ENCODE results near the gene TRIM34. TPM values are rescaled to one million over a fixed set of nuclear protein-coding genes. Genes with fewer than 3 reads are reported as not detected.

Gene TRIM34
- total RNA-seq, 4 donors from 2014 or later: 3.8 to 9.2 (median 4.5) TPM

DNA sequence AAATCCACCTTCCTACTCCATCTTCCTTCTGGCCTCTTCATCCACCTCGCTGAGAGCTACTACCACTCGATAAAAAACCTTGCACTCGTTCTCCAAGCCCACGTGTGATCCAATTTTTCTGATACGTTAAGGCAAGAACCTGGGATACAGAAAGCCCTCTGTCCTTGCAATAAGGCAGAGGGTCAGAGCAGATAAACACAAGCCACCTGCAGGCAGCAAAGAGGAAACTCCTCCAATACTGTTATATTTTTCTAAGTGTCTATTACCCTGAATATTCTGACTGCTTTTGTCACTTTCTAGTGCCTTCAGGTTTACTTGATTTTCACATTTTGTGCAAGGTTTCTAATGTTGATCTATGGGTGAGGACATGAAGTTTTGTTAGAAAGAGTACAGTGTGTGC is 33.5 kb downstream of the TRIM34 start:
- ATAC-seq: no peak
- Histone ChIP-seq H3K4me1 (no peaks in the 10 kb centered on the region), H3K4me3 (no peak overlapping the region), H3K36me3 (peaks cover 0 to 20% of the 10 kb centered on the region in 2 donors), H3K27ac (no peak overlapping the region), H3K9me3 (no peaks in the 10 kb centered on the region), H3K27me3 (no peaks in the 10 kb centered on the region)
- 80 to 92% methylated on average over 4 to 5 of the region's 5 CpGs for WGBS, 2 donors (ENCODE audit: low coverage in 1 of 2)
- TF ChIP-seq POLR2A (IDR thresholded peaks at IDR 0.05) (no peak), CTCF (IDR thresholded peaks at IDR 0.05) (no peak), EP300 (IDR thresholded peaks at IDR 0.05) (no peak), POLR2AphosphoS5 (IDR thresholded peaks at IDR 0.05) (no peak)

- ATAC-seq: no peak
- TF ChIP-seq EP300 (IDR thresholded peaks at IDR 0.05) (no peak), POLR2AphosphoS5 (IDR thresholded peaks at IDR 0.05) (no peak), CTCF (IDR thresholded peaks at IDR 0.05) (no peak), POLR2A (IDR thresholded peaks at IDR 0.05) (no peak)
- no peaks in the 10 kb centered on the region for H3K4me1 ChIP-seq
- 88 to 94% methylated on average over 2 of the region's 2 CpGs for WGBS, 2 donors (ENCODE audit: low coverage in 1 of 2)
- H3K9me3 ChIP-seq: no peaks in the 10 kb centered on the region
- H3K36me3 ChIP-seq: peaks cover 0 to 71% of the 10 kb centered on the region in 2 donors
- H3K27ac ChIP-seq: no peak overlapping the region
- H3K27me3 ChIP-seq: no peaks in the 10 kb centered on the region
- H3K4me3 ChIP-seq: no peak overlapping the region
Measured at GRCh38 chr11:5663511-5663910, 38.7 kb downstream of the TRIM34 start.

GRCh38 chr11:5665051-5665570 is 40.3 kb downstream of the TRIM34 start:
- Histone ChIP-seq H3K36me3 (peaks cover 3 to 86% of the 10 kb centered on the region in 2 donors), H3K4me1 (no peaks in the 10 kb centered on the region), H3K27ac (no peak overlapping the region), H3K27me3 (no peaks in the 10 kb centered on the region), H3K9me3 (no peaks in the 10 kb centered on the region), H3K4me3 (no peak overlapping the region)
- no peak for ATAC-seq
- WGBS, 2 donors (ENCODE audit: low coverage in 1 of 2): 82 to 83% methylated on average over 3 to 4 of the region's 4 CpGs
- TF ChIP-seq CTCF (IDR thresholded peaks at IDR 0.05) (no peak), EP300 (IDR thresholded peaks at IDR 0.05) (no peak), POLR2A (IDR thresholded peaks at IDR 0.05) (no peak), POLR2AphosphoS5 (IDR thresholded peaks at IDR 0.05) (no peak)

DNA sequence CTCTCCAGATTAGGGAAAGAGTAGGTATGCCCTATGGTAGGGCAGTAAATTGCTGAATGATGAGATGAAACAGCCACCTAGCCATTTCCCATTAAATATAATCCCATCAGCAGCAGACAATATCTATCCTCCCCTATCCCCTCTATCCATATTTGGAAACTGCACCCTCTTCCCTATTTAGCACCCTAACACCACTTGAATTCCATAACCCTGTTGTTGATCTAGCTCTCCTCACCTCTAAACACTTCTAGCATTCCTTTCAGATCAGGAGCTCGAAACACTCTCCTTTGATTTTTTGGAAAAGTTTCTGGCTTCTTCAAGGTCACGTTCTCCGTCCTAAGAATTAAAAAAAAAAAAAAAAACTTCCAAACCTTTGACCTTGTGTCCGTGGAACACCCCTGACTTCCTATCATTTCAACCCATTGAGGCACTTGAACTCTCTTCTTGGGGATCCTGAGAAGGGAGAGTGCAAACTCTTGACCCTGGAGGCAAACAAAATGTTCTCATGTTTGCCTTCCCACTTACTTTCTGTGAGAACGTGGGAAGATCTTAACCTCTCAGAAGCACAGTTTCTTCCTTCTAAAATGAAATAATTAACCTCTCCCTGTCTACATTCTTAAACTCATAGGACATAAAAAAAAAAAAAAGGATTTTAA is 41.1 kb downstream of the TRIM34 start:
- H3K27ac ChIP-seq: no peak overlapping the region
- peaks cover 3 to 94% of the 10 kb centered on the region in 2 donors for H3K36me3 ChIP-seq
- no peak overlapping the region for H3K4me3 ChIP-seq
- no peaks in the 10 kb centered on the region for H3K9me3 ChIP-seq
- no peaks in the 10 kb centered on the region for H3K4me1 ChIP-seq
- no peak for ATAC-seq
- no peaks in the 10 kb centered on the region for H3K27me3 ChIP-seq
- 80% methylated on average over 1 to 5 of the region's 5 CpGs for WGBS, 2 donors (ENCODE audit: low coverage in 1 of 2)
- TF ChIP-seq CTCF (IDR thresholded peaks at IDR 0.05): no peak
- TF ChIP-seq POLR2AphosphoS5 (IDR thresholded peaks at IDR 0.05): no peak
- no peak for TF ChIP-seq EP300 (IDR thresholded peaks at IDR 0.05)
- TF ChIP-seq POLR2A (IDR thresholded peaks at IDR 0.05): no peak

DNA sequence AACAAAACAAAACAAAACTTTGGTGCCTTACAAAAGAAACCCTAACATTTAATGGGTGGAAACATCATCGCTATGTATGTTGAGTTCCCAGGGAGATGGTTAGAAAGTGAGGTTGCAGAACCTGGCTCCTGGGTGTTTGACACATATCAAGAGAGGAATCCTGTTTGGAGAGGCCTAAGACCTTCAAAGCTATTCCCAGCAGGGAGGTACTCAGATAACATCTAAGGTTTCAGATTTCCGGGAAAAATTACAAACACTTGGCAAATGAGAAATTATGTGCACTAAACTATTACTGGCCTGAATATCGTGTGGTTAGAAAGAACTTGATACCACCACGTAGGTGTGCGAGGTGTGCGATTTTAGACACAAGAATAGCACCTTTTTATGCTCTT is 41.6 kb downstream of the TRIM34 start:
- ATAC-seq: no peak
- peaks cover 3 to 96% of the 10 kb centered on the region in 2 donors for H3K36me3 ChIP-seq
- no peak overlapping the region for H3K27ac ChIP-seq
- no peaks in the 10 kb centered on the region for H3K27me3 ChIP-seq
- 43 to 85% methylated on average over 3 to 6 of the region's 6 CpGs for WGBS, 2 donors (ENCODE audit: low coverage in 1 of 2)
- H3K4me1 ChIP-seq: no peaks in the 10 kb centered on the region
- no peaks in the 10 kb centered on the region for H3K9me3 ChIP-seq
- H3K4me3 ChIP-seq: no peak overlapping the region
- TF ChIP-seq POLR2AphosphoS5 (IDR thresholded peaks at IDR 0.05) (no peak), POLR2A (IDR thresholded peaks at IDR 0.05) (no peak), EP300 (IDR thresholded peaks at IDR 0.05) (no peak), CTCF (IDR thresholded peaks at IDR 0.05) (no peak)
